Measurements from ENCODE around the gene BMP7.
"Not testable (repeated sequence)": the region's sequence is repeated elsewhere in the genome, so short reads cannot be mapped to it uniquely, and the experiment has no call there.

BMP7 gene

DNA sequence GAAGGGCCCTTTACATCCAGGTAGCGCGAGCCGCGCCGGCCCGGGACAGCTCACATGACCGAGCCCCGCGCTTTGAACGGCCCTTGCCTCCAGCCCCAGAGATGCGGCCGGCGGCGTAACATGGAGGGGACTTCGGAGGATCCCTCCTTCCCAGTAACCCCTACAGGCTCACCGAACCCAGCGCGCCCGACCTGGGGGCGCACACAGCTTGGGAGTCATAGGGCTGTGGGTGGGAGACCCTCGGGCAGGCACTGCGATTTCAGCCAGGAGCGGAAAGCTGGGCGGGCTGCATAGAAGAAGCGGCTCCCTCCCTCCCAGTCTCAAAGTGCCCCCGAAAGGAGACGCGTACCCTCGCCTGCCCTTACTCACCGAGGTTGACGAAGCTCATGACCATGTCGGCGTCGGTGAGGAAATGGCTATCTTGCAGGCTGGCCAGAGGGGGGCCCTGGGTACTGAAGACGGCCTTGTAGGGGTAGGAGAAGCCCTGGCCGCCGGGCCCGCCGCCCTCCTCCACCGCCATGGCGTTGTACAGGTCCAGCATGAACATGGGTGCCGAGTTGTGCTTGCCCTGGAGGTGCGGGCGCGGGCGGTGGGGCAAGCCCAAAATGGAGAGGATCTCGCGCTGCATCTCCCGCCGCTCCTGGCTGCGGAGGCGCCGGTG lies 975 bp downstream of the BMP7 start:
- DNase-seq (ENCODE audit: low spot score) = no peak

GRCh38 chr20:57264908-57265335 lies 1.5 kb downstream of the BMP7 start:
- not testable (repeated sequence) for DNase-seq (ENCODE audit: low spot score)

GRCh38 chr20:57263801-57264792 lies 2.3 kb downstream of the BMP7 start:
- DNase-seq (ENCODE audit: low spot score) = no peak

DNA sequence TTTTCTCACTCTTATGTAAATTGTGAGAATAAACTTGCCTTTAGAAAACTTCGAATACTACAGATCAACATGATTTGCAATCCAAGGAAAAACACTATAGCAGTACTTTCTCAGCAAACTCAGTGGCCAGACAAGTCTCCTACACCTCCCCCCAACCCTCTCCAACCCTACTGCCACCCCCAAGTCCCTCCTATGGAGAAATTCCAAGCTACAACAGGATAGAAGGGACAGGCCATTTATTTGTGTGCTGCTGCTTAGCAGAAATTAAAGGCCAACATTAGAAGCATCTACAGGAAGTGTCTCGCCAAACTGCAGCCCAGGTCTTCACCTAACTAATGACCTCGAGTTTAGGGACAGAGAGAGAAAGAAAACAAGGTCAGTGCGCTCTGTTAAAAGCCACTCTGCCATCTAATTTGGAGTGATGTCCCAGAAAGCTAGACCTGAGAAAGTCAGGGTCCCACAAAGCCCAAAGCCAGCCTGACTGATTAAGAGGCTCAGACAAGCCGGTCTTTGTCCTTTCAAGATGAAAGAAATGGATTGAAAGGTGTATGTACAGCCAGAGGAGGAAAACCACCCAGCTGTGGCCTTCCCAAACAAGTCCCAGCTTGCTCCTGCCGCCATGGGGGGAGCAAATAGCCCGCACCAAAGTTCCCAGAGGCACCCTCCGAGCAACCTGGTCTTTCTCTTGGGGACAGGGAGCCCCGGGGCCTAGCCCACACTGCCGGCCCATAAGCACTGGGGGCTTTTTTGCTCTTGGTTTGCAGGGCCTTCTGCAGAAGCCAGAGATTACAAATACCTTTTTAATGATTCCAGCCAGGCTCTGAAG lies 3.4 kb downstream of the BMP7 start:
- no peak for DNase-seq (ENCODE audit: low spot score)

DNA sequence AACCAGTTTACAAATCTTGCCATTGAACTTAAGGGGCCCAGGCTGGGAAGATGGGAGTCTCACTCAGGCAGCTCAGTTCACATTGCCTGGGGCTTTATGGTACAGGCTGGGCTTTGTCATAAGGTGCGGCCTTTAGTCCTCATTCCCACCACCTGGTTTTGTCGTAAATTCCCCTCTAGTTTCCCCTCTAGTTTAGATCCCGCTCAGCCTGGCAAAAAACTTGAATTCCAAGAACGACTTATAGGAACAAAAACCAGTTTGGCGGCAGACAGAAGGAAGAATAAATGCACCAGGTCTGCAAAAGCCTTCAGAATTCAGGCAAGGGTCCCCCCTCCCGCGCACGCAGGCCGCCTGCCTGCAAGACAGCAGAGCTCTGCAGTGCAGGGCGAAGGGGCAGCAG lies 4.1 kb downstream of the BMP7 start:
- no peak for DNase-seq (ENCODE audit: low spot score)

DNA sequence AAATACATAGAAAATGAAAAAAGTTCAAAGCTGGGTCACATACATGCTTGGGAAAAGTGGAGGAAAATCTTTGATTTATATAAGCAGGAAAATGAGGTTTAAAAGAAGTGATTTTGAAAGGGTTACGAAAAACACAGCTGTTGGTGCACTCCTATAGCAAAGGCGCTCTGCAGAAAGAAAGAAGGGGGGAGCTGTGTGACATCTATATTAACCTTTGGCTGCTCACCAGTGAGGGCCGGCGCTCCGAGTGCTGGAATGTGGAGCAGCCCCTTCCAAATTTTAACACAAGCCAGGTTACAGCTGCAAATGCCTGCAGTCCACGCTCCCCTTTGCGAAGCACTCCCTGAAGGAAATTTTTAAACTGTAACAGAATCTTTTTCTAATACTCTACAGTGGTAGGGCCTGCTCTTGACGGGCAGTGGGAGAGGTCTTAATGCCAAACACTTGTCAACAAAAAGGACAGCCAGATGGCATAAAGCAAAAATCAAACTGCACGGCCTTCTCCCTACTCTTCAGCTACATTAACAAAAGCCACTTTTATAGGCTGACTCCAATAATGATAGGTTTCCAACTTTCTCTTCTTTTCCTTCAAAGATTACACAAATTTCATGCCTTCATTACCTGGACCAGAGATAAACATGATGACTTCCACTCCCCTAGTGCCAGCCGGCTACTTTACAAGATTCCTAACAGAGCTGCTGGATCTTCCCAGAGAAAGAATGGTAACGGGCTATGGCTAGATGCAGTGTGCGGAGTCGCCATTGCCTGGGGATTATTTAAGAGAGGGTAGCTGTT lies 4.8 kb downstream of the BMP7 start:
- no peak for DNase-seq (ENCODE audit: low spot score)

DNA sequence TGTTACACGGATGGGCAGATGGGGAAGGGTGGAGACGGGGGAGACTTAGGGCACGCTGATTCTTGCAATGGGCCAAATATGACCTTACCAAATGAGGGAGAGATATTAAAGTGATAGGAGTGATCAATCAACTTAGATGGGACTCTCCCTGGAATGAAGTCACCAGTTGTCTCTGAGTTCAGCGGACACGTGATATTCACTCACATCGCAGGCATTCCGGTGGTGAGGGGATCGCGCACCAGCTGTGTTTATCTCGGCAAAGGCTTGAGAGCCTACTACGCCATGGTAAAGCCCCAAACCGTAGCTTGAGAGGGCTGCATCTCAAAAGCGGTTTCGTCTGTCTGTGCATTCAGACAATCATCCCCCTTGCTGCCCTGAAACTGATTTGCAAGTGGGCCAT lies 5.5 kb downstream of the BMP7 start:
- DNase-seq (ENCODE audit: low spot score) = no peak

GRCh38 chr20:57259938-57260921 lies 6.2 kb downstream of the BMP7 start:
- DNase-seq (ENCODE audit: low spot score) = no peak

GRCh38 chr20:57259121-57259937 lies 7.1 kb downstream of the BMP7 start:
- DNase-seq (ENCODE audit: low spot score) = no peak

DNA sequence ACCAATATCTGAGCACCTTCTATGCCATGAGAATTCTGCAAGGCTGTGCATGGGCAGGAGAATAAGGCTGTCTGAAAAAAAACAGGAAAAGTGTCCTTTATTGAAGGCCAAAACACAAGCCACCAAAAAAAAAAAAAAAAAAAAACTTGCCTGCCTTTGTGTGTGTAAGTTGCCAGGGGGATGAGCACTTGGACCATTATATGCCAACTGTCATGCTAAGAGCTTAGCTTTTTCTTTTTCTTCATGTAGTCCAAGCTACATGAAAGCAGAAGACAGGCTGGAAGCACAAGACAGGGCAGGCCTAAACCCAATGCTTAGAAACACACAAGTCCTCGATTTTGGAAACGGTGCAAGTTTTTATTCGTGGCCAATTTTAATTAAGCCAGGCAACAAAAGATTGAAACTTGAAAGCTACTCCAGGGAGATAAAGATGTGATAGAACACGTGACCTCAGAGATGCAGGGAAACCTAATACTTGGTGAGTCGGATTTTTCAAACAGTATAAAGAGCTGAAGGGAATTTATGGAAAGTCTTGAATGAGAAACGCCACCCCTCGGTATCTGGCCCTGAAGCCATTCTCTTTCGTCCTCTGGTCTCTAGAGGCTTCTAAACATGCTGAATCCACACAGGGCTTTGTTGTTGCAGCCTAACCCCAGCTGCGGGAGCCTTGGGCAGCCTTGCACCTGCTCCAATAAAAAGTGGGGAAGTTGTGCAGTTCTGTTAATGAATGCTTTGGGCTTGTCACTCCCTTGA lies 8.6 kb downstream of the BMP7 start:
- DNase-seq (ENCODE audit: low spot score) = no peak

DNA sequence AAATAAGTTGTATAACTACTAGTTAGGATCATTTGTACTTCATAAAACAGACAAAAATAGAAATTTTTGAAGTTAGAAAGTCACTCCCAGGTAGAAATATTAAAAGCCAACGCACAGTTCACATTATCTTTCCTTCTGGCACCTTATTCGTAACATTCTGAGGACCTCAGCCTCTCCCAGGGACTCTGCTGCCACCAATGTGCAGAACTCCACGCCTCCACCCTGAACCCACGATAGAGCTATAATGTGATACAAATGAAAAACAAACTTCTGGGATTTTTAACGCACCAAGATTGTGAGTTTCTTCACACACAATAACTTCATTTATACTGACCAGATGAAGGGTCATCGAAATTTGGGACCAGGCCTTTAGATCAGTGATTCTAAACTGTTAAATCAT lies 9.5 kb downstream of the BMP7 start:
- DNase-seq (ENCODE audit: low spot score) = no peak

DNA sequence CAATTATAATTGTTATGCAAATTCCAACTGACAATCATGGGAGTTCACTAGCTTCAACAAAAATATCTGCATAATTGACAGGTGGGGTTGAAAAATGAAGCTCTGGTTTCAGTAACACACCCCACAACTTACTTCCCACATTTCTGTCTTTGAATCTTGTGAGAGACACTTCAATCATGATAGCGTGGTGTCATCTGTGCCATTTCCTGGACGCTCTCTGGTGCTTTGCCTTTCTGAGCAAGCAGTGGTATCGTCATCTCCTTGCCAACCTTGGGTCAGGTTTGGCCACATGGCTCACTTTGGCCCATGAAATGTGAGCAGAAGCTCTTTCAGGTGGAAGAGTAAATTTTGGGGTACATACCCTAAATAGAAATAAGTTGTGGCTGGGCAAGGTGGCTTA lies 10.2 kb downstream of the BMP7 start:
- DNase-seq (ENCODE audit: low spot score) = no peak

DNA sequence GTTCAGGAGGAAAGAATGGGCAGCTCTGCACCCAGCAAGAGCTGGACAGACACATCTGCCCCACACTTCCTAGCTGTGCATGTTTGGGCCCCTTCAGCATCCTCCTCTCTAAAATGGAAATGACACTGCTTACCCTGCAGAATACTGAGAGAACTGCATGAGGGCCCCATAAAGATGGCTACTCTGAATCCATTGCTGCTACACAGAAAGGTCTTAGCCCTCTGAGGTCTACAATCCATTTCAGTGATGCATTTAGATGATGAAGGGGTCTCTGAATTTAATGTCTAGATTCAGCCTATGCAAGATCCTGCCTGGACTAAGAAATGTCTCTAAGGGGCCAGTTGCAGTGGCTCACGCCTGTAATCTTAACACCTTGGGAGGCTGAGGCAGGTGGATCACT lies 11.3 kb downstream of the BMP7 start:
- DNase-seq (ENCODE audit: low spot score) = no peak

DNA sequence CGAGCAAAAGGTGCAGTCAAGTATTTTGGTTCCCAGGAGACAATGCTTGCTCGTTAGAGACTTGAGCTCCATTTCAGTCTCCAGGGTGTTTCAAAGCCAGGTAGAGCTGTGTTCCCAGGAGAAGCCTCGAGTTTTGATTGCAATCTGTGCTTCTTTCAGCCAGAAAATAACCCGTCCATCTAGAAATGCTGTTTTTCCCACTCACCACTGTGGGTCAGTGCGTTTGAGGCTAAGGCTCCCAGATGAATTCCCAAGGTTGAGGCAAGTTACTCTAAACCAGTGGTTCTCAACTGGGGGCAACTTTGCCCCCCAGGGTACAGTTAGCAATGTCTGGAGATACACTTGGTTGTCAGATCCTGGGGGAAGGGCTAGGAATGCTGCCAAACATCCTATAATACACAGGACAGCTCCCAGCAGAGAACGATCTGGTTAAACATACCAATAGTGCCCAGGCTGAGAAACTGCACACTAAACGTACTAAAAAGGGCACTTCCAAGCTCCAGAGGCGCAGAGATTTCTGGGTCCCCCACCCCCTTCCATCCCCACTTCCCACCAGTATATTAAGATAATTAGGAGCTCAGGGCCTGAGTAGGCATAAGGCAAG lies 13.8 kb downstream of the BMP7 start:
- DNase-seq (ENCODE audit: low spot score) = no peak

DNA sequence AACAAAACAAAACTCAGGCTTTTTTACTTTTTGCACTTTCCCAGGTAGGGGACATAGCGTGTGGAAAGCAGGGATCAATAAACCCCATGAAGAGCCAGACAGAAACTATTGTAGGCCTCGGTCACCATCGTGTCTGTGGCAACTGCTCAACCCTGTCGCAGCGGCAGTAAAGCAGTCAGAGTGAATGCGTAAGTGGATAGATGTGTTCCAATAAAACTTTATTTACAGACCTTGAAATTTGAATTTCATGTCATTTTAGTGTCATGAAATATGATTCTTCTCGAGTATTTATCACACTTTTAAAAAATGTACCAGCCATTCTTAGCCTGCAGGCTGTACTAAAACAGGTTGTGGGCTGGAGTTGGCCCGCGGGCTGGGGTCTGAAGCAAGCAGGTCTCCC lies 14.5 kb downstream of the BMP7 start:
- DNase-seq (ENCODE audit: low spot score) = no peak

- DNase-seq (ENCODE audit: low spot score) = no peak
These were observed 15.1 kb downstream of the BMP7 start for GRCh38 chr20:57251344-57251743.

DNA sequence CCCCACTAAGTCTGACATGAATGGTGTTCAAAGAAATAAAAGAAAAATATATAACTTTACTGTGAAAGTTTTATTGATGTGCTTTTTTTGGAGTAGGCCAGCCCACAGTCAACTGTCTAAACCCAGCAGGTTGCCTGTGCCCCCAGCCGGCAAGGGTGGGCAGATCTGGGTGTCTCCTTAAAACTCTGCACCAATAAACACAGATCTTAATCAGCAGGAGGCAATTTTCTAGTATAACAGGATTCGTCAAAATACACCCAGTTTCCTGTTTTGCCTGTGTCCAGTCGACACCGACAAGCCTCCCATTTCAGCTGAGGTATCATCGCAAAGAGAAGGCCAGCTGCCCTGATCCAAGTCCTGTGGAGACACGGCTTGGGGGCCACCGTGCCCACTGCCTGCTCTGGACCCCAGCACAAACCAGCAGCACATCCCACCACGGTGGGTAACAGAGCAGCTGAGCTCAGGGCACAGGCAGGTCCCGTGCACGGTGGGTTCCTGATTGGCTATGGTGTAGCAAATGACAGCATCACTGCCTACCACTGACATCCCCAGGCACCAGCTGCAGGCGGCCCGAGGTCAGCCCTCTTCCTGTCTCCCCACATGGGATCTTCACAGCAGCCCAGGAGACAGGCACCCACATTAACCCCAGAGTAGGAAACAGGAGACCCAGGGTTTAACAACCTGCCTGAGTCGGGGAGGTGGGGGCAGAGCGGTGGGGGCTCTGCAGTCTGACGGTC lies 15.7 kb downstream of the BMP7 start:
- DNase-seq (ENCODE audit: low spot score) = no peak

DNA sequence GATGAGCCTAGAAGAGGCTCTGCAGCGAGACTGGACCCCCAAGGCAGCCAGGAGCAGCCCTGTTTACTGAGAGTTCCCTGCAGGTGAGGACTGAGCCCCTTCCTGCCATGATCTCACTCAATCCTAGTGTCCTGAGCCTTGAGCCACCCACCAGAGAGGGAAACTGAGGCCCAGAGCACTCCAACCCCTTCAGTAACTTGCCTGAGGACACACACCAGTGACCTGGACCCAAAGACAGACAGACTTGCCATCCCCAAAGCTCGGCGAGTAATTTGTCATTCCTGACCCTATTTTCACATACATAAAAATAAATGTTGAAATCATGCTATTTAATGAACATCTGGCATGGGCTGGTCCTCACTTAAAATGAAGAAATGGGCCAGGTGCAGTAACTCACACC lies 16.7 kb downstream of the BMP7 start:
- no peak for DNase-seq (ENCODE audit: low spot score)

Measured in AG20443 (cell line).